Hepatocyte (in vitro differentiated cells): Measurements from ENCODE around the gene OR51B4.

ENCODE experiments used
- EZH2 ChIP-seq: fragments of 200-600 bp; sonication (generic); IDR thresholded peaks from 2 replicates; pipeline ENCODE4 v1.6.1; 2016; ENCODE audit warnings: antibody characterized with exemption, mild to moderate bottlenecking, borderline replicate concordance
- EZH2phosphoT487 ChIP-seq: fragments of 200-600 bp; sonication (generic); IDR thresholded peaks from one replicate; pipeline ENCODE4 v1.6.1; 2018; ENCODE audit warnings: antibody characterized with exemption, mild to moderate bottlenecking, low read depth, moderate library complexity; ENCODE audit not compliant: unreplicated experiment, severe bottlenecking
- TF ChIP-seq, protein P1 (sequence below): fragments of 200-600 bp; sonication (generic); IDR thresholded peaks from 2 replicates; pipeline ENCODE4 v1.5.1; 2016; ENCODE audit warnings: antibody characterized with exemption, mild to moderate bottlenecking; ENCODE audit not compliant: poor library complexity

DNA sequence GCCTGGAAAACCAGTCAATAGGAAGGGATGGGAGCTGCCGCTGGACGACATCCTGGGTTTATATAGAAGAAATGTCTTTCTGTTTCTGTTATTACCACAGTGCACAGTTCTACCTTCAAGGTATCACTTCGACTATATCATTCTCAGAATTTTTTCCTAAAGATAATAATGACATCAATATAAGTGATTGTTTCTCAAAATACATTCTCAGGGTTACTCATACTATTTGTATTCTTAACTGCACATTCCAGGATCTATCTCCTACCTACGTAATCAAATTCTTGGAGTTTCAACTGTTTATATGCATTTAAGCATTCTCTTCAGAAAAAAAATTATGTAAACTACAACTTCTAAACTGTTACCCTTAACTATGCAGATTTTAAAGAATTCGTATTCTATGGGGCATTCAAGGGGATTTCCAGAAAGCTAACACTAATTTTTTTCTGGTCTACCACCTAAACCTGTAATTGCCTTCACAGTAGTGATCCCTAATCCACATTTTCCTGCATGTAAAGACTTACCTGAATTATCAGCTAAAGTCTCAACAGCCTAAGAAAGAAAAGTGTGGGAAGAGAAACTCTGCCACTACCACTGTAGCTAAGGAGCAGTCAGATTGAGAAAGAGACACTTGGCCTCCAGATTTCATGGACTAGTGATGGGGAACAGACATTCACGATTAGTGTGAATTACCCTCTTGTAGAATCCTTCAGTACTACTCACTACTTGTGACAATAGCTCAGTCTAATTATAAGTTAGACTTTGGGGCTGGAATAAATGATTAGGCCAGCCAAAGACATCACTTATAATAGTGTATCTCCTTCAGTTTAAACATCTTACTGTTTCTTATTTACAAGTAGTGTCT is 42.0 kb upstream of the OR51B4 start, which contains the start of gene OR51B5:
- TF ChIP-seq, protein P1, sequence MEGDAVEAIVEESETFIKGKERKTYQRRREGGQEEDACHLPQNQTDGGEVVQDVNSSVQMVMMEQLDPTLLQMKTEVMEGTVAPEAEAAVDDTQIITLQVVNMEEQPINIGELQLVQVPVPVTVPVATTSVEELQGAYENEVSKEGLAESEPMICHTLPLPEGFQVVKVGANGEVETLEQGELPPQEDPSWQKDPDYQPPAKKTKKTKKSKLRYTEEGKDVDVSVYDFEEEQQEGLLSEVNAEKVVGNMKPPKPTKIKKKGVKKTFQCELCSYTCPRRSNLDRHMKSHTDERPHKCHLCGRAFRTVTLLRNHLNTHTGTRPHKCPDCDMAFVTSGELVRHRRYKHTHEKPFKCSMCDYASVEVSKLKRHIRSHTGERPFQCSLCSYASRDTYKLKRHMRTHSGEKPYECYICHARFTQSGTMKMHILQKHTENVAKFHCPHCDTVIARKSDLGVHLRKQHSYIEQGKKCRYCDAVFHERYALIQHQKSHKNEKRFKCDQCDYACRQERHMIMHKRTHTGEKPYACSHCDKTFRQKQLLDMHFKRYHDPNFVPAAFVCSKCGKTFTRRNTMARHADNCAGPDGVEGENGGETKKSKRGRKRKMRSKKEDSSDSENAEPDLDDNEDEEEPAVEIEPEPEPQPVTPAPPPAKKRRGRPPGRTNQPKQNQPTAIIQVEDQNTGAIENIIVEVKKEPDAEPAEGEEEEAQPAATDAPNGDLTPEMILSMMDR = no peak
- TF ChIP-seq EZH2 (no peak), EZH2phosphoT487 (no peak)
